CD4-positive, alpha-beta T cell treated with Interleukin-12 subunit alpha and Interleukin-12 subunit beta, for 1 hour (primary cell): Measurements from ENCODE around the gene PIGB.
A peak's percentile ranks its signal among the peaks of the same experiment; 100 is the strongest.
"Not testable (repeated sequence)": the region's sequence is repeated elsewhere in the genome, so short reads cannot be mapped to it uniquely, and the experiment has no call there.

ENCODE experiments used
- DNase-seq: peaks from one replicate; pipeline ENCODE4 v3.0.0-alpha.2; 2020

The PIGB gene

GRCh38 chr15:55302801-55303200, 16.2 kb upstream of the PIGB start:
- not testable (repeated sequence) for DNase-seq

DNA sequence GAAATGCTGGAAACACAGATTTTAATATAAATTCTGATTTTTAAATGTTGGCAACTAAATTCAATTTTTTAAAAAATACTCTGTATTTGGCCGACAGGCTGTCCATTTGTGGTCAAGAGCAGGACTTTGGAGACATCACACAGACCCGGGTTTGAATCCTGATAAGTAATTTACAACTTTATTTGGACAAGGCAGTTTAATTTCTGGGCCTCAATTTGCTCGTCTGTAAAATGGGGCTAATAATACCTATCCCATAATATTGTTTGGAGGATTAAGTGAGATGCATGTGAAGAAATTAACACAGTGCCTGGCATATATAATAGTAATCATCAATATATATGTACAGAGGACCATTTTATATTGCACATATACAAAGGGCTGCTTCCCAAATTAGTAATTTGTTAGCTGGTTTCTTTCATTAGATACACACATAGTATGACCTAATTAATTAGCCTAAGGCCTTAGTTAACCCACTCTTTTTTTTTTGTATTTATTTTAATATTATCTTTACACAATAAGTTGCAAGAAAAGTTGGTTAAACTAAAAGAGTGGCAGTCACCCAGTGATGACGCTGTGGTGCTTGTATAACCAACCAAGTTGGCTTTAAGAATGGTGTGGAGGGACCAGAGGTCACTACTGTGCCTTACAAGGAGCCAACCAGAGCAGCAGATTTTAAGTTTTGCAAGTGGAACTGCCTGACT, 665 bp downstream of the PIGB start:
- DNase-seq, result peak; percentile 12

GRCh38 chr15:55320238-55320550, 1.2 kb downstream of the PIGB start:
- no peak for DNase-seq

- DNase-seq, result no peak
These were observed 1.9 kb downstream of the PIGB start for GRCh38 chr15:55320963-55321362.

- DNase-seq, result no peak
These were observed 3.4 kb downstream of the PIGB start for GRCh38 chr15:55322467-55322866.

- DNase-seq, result no peak
These were observed 8.4 kb downstream of the PIGB start for GRCh38 chr15:55327387-55327786.

DNA sequence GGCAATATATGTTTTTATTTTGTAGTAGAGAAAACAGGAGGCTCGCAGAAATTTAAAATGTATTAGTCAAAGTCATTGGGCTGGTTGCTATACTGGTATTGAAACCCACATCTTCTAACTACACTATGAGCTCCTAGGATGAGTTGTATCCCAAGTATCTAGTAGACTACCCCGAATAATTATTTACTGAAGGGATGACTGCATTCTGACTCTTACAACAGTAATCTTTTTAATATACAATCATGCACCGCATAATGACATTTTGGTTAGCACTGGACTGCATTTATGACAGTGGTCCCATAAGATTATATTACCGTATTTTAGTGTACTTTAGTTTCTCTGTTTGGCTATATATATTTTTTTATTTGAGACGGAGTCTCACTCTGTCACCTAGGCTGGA, 15.3 kb downstream of the PIGB start:
- DNase-seq, result no peak

- DNase-seq, result no peak
These were observed 16.0 kb downstream of the PIGB start for GRCh38 chr15:55334997-55335396.

- DNase-seq, result no peak
These were observed 18.1 kb downstream of the PIGB start for GRCh38 chr15:55337160-55337559.

- no peak for DNase-seq
These were observed 24.1 kb downstream of the PIGB start for GRCh38 chr15:55343168-55343567.

GRCh38 chr15:55344206-55344605, 25.2 kb downstream of the PIGB start:
- DNase-seq, result no peak

- no peak for DNase-seq
These were observed 29.3 kb downstream of the PIGB start for GRCh38 chr15:55348281-55348778.

DNA sequence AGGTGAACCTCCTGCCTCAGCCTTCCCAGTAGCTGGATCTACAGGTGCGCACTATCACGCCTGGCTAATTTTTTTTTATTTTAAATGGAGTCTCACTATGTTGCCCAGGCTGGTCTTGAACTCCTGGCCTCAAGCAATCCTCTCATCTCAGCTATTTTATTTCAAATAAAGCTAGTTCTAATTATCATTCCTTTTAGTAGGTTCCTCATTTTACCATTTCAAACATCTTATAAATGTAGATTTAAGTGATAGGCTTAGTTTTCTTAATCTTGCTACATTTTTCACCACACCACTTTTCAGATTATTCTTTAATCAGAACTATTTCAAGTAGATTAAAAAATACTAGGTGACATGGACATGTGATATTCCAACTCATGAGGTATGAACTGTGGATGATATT, 30.3 kb downstream of the PIGB start:
- no peak for DNase-seq

GRCh38 chr15:55353025-55353424, 34.0 kb downstream of the PIGB start:
- DNase-seq, result no peak

DNA sequence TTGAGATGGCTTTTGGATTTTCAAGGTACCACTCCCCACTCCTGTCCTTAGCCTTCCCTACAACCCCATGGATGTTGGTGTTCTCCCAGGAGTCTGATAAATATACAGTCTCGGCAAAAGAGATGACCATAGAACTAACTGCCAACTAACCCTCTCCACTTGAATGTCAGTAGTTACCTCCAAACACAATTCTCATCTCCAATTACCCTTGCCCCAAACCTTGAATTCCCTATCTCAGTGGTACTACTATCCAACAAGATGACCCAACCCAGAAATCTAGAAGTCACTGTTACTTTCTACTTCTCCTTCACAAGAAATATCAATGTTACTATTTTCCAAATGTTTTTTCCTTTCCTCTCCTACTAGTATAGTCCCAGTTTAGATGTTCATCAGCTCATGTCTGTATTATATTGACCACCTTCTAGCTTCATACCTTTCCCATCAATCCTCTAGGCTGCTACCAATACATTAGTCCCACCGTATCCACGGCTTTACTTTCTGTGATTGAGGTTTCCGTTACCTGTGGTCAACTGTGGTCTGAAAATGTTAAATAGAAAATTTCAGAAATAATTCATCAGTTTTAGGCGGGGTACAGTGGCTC, 38.1 kb downstream of the PIGB start:
- DNase-seq, result no peak

GRCh38 chr15:55357774-55358173, 38.8 kb downstream of the PIGB start:
- no peak for DNase-seq

DNA sequence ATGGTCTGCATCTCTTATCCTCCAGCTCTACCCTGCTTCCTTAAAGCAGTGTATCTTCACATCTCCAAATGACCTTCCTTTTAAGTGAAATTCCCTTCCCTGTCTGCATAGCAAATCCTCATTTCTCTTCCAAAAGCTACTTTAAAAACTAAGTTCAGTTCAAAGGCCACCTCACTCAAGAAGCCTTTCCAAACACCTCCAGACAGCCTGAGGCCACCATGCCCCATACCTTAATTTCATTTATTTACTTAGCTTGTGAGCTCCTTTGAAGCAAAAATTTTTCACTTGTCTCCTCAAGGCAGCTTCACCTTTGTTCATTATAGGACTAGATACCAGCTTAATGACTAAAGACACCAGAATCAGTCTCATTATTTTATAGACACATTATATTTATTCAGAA, 39.4 kb downstream of the PIGB start:
- no peak for DNase-seq

DNA sequence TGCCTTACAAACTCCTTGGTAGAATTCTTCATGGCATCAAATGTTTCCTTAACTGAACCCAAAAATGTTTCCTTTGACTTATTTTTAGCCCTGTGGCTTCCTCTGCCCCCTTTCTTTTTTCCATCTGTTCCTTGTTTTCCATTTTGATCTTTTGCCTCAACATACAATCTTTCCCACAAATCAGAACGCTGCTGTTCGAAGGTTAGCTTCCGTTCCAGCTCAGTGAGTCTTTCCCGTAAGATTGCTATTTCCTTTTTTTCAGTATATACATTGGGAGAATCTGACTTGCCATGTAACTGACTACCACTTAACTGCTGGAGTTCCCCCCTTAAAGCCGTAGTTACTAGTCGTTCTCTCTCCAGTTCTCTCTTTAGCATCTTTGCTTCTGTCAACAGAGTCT, 41.2 kb downstream of the PIGB start:
- no peak for DNase-seq

DNA sequence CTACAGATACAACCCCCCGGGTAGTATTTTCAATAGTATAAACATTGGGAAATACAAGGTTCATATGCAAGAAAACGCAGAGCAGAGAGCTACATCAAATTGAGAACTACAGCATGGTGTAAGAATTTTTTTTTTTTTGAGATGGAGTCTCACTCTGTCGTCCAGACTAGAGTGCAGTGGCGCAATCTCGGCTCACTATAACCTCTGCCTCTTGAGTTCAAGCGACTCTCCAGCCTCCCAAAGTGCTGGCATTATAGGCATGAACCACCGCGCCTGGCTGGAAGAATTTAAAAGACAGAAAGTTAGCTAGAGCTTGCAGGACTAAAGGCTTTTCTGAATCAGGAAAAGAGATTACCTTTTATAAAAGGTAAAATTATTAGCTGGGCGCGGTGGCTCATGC, 42.0 kb downstream of the PIGB start:
- no peak for DNase-seq

- DNase-seq, result no peak
These were observed 43.6 kb downstream of the PIGB start for GRCh38 chr15:55362641-55363040.

GRCh38 chr15:55366981-55367380, 48.0 kb downstream of the PIGB start:
- no peak for DNase-seq

DNA sequence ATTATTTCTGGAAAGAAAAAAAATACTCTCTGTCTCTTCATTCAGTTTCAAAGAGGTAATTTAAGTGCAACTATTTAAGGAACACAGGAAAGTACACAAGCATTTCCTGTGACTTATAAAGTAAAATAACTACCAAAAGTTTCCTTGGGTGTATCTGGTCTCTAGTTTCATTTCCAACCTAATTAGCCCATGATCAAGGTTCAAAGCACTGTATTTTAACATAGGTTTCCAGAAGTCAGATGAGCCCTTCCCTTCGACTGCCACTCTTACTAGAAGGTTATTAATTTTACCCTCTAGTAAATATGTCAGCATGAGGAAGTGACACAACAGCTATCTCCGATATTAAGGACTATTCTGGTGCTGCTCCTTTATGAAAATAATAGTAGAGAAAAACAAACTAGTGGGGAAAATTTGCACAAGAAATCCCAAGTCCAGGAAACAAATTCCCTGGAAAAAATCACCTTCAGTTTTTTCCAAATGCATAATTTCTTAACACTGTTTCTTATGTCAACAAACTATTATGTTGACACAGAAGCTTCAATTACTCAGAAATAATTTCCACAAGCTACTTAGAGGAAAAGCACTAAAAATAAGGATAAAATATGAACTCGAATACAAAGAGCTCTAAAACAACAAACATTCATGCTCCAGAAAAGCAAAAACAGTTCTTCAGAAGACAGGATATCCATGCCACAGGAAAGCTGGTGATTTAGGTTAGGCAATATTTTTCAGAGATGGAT, 53.8 kb downstream of the PIGB start:
- no peak for DNase-seq

DNA sequence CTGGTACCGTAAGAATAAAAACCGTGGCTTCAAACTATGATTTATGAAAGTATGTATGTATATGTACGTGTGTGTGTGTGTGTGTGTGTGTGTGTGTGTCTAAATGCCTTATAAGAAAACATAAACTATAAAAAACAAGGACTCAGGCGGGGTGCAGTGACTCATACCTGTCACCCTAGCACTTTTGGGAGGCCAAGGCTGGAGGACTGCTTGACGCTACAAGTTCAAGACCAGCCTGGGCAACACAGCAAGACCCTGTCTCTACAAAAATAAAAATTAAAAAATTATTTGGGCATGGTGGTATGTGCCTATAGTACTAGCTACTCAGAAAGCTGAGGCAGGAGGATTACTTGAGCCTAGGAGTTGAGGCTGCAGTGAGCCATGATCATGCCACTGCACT, 60.1 kb downstream of the PIGB start:
- no peak for DNase-seq

- no peak for DNase-seq
These were observed 62.6 kb downstream of the PIGB start for GRCh38 chr15:55381595-55381994.
